ENCODE data around the gene ZWILCH.

DNA sequence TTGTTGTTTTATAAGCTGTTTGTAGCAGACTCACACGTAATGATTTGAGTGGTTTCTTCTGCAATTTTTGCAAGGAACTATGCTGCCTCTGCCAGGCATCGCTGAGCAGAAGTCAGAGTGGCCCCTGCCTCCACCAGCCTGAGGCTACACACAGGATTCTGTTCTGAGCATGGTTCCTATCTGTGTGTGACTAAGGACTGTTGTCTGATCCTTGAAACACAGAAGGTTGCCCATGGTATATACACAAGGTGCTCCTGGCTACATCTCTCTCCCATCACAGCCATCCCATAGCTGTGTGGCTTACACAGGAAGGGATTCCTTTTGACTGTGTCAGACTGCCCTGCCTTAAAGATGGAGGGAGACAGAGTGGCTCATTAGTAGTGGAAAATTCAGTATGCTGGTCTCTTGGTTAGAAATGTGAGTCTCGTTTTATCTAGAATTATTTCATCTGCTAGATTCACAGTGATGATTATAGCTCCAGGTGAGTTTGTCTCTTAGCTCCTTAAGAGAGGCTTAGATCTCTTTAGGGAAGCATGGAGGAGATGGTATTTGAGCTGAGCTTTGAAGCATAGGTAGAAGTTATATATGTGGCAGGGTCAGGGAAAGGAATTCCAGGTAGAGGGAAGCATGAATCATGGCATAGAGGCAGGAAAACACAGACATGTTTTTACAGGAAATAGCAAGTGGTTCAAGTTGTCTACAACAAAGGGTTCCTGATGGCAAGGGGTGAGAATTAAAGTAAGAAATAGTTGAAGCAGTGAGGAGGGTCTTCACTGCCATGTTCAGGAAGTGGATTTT, 45.1 kb upstream of the ZWILCH start:
- TF ChIP-seq SUZ12 (IDR thresholded peaks at IDR 0.05; ENCODE audit: extremely low read depth, insufficient read depth, insufficient read length) (no peak), ZNF274 (IDR thresholded peaks at IDR 0.05; ENCODE audit: low read depth, low read length) (no peak)
